ENCODE measurements around the gene CUX1.

Gene CUX1

DNA sequence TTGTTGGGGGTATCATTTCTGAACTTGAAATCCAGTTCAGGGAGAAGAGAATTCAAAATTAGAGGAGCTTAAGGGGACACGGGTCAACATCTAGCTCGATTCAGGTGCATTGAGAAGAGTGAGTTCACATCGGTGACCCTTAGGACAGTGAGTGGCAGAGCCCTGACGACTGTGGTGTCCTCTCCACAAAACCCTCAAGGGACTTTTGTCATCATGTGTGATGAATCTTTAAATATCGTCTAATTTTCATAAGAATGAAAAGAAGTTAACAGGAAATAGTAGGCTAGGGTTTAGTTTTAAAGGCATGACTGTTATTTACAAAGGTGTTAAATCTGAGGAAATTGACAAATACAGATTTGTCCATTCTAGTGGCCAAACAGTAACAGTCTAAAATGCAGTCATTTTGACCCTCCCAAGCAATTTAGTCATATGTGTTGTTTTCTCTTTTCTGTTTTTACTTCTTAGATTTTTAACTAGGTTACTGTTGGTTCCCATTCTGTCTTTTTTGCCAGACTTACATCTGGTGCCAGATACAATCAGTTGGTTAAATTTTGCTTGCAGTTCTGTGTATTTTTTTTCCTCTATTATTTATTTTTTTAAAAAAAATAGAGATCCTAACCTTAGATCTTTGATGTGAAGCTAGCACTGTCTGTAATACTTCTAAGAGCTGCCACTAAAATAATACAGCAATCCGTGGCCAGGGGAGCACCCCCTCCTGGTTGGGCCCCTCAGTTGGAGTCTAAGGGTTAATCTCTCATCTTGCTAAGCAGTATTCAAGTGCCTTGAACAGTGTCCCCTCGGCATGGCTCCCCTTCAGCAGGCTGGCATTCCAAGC is 434.3 kb downstream of the CUX1 start:
- Histone ChIP-seq H3K9me3 (ENCODE audit: control insufficient read depth, low read length) (no peaks in the 10 kb centered on the region), H3K4me1 (ENCODE audit: control insufficient read depth, insufficient read depth, low read length, poor library complexity, severe bottlenecking) (no peaks in the 10 kb centered on the region), H3K27ac (ENCODE audit: low read depth, low read length, severe bottlenecking) (no peak overlapping the region), H3K4me3 (ENCODE audit: extremely low read depth, insufficient read depth, low read length, poor library complexity, severe bottlenecking) (no peak overlapping the region), H3K36me3 (ENCODE audit: control insufficient read depth, insufficient read depth, low read length) (peaks cover 38% of the 10 kb centered on the region)
- WGBS, 2 experiments (ENCODE audit: insufficient coverage in 2 of 2): 90 to 93% methylated on average over 4 to 7 of the region's 7 CpGs

DNA sequence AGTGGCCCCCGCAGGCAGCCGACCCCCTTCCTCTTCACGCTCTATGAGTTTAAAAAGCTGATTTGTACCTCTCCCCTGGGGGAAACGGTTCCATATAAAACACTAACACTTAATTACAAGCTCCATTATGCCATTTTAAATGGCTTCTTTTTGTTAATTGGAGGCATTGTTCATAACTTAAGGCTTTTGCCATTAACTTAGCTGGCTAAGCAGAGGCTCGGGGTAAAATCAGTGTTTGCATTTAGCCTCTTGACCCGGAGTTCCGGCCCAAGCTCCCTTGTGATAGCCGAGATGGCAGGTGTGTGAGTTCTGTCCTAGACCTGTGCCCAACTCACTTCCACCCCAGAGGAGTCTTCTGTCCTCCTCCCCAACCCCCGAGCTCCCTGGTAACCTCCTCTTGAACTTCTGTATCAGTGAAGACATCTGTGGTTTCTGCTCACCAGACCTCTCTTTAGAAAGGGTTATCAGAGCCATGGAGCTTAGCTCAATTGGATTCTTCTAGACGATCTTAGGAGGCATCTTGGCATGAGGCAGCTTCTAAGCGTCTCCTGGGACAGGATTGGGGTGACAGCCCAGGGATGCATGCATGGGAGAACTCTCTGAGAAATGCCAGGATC is 435.0 kb downstream of the CUX1 start:
- no peaks in the 10 kb centered on the region for H3K9me3 ChIP-seq (ENCODE audit: control insufficient read depth, low read length)
- H3K27ac ChIP-seq (ENCODE audit: low read depth, low read length, severe bottlenecking): no peak overlapping the region
- 78 to 93% methylated on average over 5 to 8 of the region's 11 CpGs for WGBS, 2 experiments (ENCODE audit: insufficient coverage in 2 of 2)
- H3K4me1 ChIP-seq (ENCODE audit: control insufficient read depth, insufficient read depth, low read length, poor library complexity, severe bottlenecking): no peaks in the 10 kb centered on the region
- no peak overlapping the region for H3K4me3 ChIP-seq (ENCODE audit: extremely low read depth, insufficient read depth, low read length, poor library complexity, severe bottlenecking)
- H3K36me3 ChIP-seq (ENCODE audit: control insufficient read depth, insufficient read depth, low read length): peaks cover 34% of the 10 kb centered on the region

DNA sequence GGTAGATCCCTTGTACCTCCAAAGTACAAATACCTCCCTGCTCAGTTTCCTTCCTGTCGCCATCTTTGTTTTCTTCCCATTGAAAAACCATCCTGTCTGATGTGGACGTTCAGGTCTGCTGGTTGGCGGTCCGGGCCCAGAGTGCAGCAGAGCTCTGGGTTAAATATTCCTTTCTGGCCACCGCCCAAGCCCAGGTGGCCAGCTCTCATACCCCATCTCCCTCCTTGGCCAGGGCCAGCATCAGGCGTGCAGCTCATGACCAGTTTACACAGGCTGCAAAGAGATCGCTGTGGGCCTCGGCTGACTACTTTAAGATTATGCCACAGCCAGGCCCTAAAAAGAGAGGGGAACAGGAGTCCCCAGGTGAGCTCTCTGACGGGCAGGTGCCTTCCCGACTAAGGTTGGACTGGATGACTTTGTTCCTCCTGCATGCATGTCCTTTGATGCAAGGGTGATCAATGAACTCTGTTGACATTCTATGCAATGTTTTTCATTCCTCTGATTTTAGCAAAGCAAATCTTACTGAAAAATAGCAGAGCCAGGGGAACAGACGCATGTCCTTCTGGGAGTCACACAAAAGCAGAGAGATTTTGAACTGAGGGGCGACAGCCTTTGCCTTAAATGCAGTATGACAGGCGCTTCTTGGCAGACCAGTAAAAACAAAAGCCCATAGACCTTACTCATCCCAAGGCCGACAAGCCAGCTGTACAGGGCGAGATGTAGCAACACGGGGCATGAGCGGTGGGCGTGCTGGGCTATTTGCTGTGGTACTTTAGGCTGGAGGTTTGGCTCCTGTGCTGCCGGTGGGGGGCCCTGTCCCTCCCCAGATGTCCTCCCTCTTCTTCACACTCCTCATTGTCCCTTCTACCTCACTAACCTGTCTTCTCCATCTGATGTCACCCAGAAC is 435.9 kb downstream of the CUX1 start:
- H3K4me1 ChIP-seq (ENCODE audit: control insufficient read depth, insufficient read depth, low read length, poor library complexity, severe bottlenecking): no peaks in the 10 kb centered on the region
- no peak overlapping the region for H3K27ac ChIP-seq (ENCODE audit: low read depth, low read length, severe bottlenecking)
- peaks cover 26% of the 10 kb centered on the region for H3K36me3 ChIP-seq (ENCODE audit: control insufficient read depth, insufficient read depth, low read length)
- WGBS, 2 experiments (ENCODE audit: insufficient coverage in 2 of 2): 95% methylated on average over 15 to 18 of the region's 19 CpGs
- no peaks in the 10 kb centered on the region for H3K9me3 ChIP-seq (ENCODE audit: control insufficient read depth, low read length)
- no peak overlapping the region for H3K4me3 ChIP-seq (ENCODE audit: extremely low read depth, insufficient read depth, low read length, poor library complexity, severe bottlenecking)

DNA sequence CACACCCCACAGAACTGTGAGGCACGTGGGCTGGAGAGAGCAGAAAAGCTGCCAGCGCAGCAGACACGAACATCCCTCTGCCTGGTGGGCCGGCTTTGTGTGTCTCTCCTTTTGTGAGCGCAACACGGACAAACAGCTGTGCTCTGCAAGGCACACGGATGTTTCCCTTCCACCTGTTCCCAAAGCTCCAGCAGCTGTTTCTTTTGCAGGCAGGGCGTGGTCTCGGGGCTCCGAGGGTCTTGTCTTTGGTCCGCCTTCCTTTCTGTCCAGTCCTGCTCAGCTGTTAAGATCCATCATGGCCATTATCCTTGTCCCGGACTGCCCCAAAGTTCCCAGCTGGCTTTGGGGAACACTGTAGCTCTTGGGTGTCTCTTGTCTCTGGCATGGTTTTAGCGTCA is 436.5 kb downstream of the CUX1 start:
- Histone ChIP-seq H3K36me3 (ENCODE audit: control insufficient read depth, insufficient read depth, low read length) (peaks cover 26% of the 10 kb centered on the region), H3K9me3 (ENCODE audit: control insufficient read depth, low read length) (no peaks in the 10 kb centered on the region), H3K27ac (ENCODE audit: low read depth, low read length, severe bottlenecking) (no peak overlapping the region), H3K4me3 (ENCODE audit: extremely low read depth, insufficient read depth, low read length, poor library complexity, severe bottlenecking) (no peak overlapping the region), H3K4me1 (ENCODE audit: control insufficient read depth, insufficient read depth, low read length, poor library complexity, severe bottlenecking) (no peaks in the 10 kb centered on the region)
- WGBS, 2 experiments (ENCODE audit: insufficient coverage in 2 of 2): 91 to 92% methylated on average over 12 to 13 of the region's 13 CpGs

DNA sequence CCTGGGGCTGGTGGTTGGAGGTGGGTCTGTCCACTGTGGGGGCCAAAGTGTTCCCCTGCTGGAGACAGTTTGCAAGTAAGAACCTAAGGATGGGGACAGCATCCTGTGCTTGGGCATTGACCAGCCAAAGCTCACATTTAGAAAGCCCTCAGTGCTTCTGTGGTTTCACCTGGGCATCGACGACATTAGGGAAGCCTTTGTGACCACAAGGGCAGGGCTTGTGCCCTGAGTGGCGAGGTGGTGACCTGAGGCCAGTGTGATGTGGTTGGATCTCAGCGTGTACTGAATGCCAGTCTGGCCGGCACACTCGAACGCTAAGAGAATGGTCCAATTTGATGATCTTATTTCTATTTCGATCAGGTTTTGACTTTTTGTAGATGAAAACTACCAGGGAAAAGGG is 437.1 kb downstream of the CUX1 start:
- 86 to 97% methylated on average over 6 to 8 of the region's 8 CpGs for WGBS, 2 experiments (ENCODE audit: insufficient coverage in 2 of 2)
- H3K9me3 ChIP-seq (ENCODE audit: control insufficient read depth, low read length): no peaks in the 10 kb centered on the region
- no peaks in the 10 kb centered on the region for H3K4me1 ChIP-seq (ENCODE audit: control insufficient read depth, insufficient read depth, low read length, poor library complexity, severe bottlenecking)
- no peak overlapping the region for H3K27ac ChIP-seq (ENCODE audit: low read depth, low read length, severe bottlenecking)
- H3K36me3 ChIP-seq (ENCODE audit: control insufficient read depth, insufficient read depth, low read length): peaks cover 22% of the 10 kb centered on the region
- no peak overlapping the region for H3K4me3 ChIP-seq (ENCODE audit: extremely low read depth, insufficient read depth, low read length, poor library complexity, severe bottlenecking)

DNA sequence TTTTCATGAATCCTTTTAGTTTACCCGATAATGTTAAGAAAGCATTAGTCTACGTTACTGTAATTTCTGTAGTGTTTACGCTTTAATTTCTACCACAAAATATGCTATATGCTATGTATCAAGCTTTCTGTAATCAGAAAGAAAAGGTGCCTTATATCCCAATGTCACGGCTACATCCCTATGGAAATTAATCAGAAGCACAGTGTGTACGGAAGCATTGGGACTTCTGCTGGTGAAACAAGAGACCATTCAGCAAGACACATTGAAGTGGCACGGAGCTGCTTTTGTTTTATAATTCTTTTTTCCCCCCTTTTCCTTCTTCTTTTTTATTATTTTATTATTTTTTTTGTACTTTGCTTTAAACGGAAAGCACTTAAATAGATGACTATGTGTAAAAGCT is 438.1 kb downstream of the CUX1 start:
- WGBS, 2 experiments (ENCODE audit: insufficient coverage in 2 of 2): 94% methylated on average over 2 of the region's 7 CpGs; no CpG with 5 or more reads in 1 of the 2 experiments
- no peak overlapping the region for H3K4me3 ChIP-seq (ENCODE audit: extremely low read depth, insufficient read depth, low read length, poor library complexity, severe bottlenecking)
- H3K4me1 ChIP-seq (ENCODE audit: control insufficient read depth, insufficient read depth, low read length, poor library complexity, severe bottlenecking): no peaks in the 10 kb centered on the region
- H3K36me3 ChIP-seq (ENCODE audit: control insufficient read depth, insufficient read depth, low read length): peaks cover 13% of the 10 kb centered on the region
- no peak overlapping the region for H3K27ac ChIP-seq (ENCODE audit: low read depth, low read length, severe bottlenecking)
- no peaks in the 10 kb centered on the region for H3K9me3 ChIP-seq (ENCODE audit: control insufficient read depth, low read length)

DNA sequence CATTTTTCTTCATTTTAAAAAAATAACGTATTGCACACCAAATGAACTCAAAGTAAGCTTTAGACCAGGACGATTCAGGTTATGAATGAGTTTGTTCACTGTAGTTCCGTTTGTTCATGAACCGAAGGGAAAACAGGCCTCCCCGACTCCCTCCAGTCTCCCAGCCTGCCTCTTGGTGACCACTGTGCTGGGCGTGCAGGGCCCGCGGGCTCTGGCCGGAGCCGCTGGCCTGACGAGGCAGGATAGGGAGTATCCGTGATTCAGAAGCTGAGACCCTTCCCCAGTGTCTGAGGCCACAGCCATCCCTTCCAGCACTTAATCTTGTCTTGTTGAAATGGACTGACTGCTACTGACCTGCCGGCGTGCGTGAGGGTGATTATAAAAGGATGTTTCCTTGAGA is 438.5 kb downstream of the CUX1 start:
- no peak overlapping the region for H3K4me3 ChIP-seq (ENCODE audit: extremely low read depth, insufficient read depth, low read length, poor library complexity, severe bottlenecking)
- WGBS, 2 experiments (ENCODE audit: insufficient coverage in 2 of 2): 87 to 98% methylated on average over 10 to 12 of the region's 15 CpGs
- H3K4me1 ChIP-seq (ENCODE audit: control insufficient read depth, insufficient read depth, low read length, poor library complexity, severe bottlenecking): no peaks in the 10 kb centered on the region
- peaks cover 12% of the 10 kb centered on the region for H3K36me3 ChIP-seq (ENCODE audit: control insufficient read depth, insufficient read depth, low read length)
- H3K9me3 ChIP-seq (ENCODE audit: control insufficient read depth, low read length): no peaks in the 10 kb centered on the region
- no peak overlapping the region for H3K27ac ChIP-seq (ENCODE audit: low read depth, low read length, severe bottlenecking)

DNA sequence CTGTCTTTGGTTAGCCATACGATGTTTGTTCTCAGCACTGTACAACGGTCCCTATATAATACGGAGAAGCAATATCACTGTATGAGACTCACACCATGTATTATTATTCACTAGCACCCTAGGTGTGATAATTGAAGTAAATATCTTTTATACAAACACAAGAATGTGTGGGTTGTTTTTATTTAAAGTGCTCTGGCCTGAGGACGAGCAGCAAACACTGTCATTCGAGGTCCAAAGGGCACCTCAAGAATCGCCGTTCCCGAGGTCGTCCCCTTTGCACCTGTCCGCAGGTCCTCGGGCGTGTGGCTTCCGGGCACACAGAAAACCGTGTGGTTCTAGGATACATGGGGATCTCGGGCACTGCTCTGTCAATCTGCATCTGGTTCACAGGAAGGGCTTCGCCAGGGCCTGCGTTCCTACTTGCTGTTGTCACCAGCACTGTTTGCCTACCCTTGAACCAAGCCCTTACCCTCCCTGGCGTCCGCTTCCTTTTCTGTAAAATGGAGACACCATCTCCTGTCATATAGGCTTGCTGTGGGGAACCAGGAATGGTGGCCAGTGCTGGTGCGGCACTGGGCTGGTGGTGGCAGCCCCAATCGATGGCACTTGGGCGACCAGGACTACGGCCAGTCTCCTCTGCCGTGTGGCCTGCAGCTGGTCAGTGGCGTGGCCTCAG is 440.8 kb downstream of the CUX1 start:
- no peak overlapping the region for H3K27ac ChIP-seq (ENCODE audit: low read depth, low read length, severe bottlenecking)
- no peaks in the 10 kb centered on the region for H3K9me3 ChIP-seq (ENCODE audit: control insufficient read depth, low read length)
- WGBS, 2 experiments (ENCODE audit: insufficient coverage in 2 of 2): 90 to 92% methylated on average over 21 to 23 of the region's 25 CpGs
- no peak overlapping the region for H3K4me3 ChIP-seq (ENCODE audit: extremely low read depth, insufficient read depth, low read length, poor library complexity, severe bottlenecking)
- no peaks in the 10 kb centered on the region for H3K4me1 ChIP-seq (ENCODE audit: control insufficient read depth, insufficient read depth, low read length, poor library complexity, severe bottlenecking)
- peaks cover 9% of the 10 kb centered on the region for H3K36me3 ChIP-seq (ENCODE audit: control insufficient read depth, insufficient read depth, low read length)

DNA sequence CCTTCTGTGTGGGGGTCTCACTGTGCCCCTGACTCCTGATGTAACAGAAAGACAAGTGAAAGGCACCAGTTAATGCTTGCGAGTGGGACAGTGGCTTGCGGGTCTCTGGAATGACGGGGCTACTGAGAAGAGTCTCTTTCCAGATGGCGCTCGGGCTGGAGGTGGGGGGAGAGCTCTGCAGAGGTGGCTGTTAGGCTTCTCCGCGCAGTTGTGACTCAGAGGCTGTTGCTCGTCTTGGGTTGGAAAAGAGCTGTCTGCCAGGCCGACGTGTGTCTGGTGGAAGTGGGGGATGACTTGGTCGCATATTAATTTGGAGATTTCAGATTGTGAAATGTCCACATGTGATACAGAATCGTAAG is 441.3 kb downstream of the CUX1 start:
- Histone ChIP-seq H3K4me1 (ENCODE audit: control insufficient read depth, insufficient read depth, low read length, poor library complexity, severe bottlenecking) (no peaks in the 10 kb centered on the region), H3K36me3 (ENCODE audit: control insufficient read depth, insufficient read depth, low read length) (peaks cover 4% of the 10 kb centered on the region), H3K4me3 (ENCODE audit: extremely low read depth, insufficient read depth, low read length, poor library complexity, severe bottlenecking) (no peak overlapping the region), H3K27ac (ENCODE audit: low read depth, low read length, severe bottlenecking) (no peak overlapping the region), H3K9me3 (ENCODE audit: control insufficient read depth, low read length) (no peaks in the 10 kb centered on the region)
- WGBS, 2 experiments (ENCODE audit: insufficient coverage in 2 of 2): 85 to 94% methylated on average over 6 to 8 of the region's 12 CpGs

DNA sequence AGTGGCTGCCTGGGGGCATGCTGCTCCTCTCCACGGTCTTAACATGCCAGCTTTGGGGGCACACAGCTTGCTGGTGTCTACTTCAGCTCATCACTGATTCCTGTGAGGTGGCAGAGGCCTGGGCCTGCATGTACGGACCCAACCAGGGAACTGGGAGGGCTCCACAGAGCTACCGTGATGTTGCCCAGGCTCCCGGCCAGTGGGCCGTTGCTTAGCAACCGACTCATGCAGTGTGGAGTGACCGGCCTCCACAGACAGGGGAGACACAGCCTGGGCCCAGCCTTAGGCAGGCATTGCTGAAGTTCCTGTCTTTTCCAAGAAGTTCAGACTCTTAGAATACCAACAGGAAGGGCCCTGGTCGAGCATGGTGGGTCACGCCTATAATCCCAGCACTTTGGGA is 443.4 kb downstream of the CUX1 start:
- H3K4me1 ChIP-seq (ENCODE audit: control insufficient read depth, insufficient read depth, low read length, poor library complexity, severe bottlenecking): peaks cover 4% of the 10 kb centered on the region
- 76 to 79% methylated on average over 7 to 9 of the region's 9 CpGs for WGBS, 2 experiments (ENCODE audit: insufficient coverage in 2 of 2)
- no peaks in the 10 kb centered on the region for H3K36me3 ChIP-seq (ENCODE audit: control insufficient read depth, insufficient read depth, low read length)
- no peak overlapping the region for H3K27ac ChIP-seq (ENCODE audit: low read depth, low read length, severe bottlenecking)
- H3K9me3 ChIP-seq (ENCODE audit: control insufficient read depth, low read length): no peaks in the 10 kb centered on the region
- no peak overlapping the region for H3K4me3 ChIP-seq (ENCODE audit: extremely low read depth, insufficient read depth, low read length, poor library complexity, severe bottlenecking)

Data from mesodermal cell (in vitro differentiated cells).